Endothelial cell of umbilical vein (primary cell): ENCODE results near the gene GSDMA. TPM values are rescaled to one million over a fixed set of nuclear protein-coding genes. Genes with fewer than 3 reads are reported as not detected.

Experiments used
- BruUV-seq: library from RNA; stranded (reverse); fragments of 400-500 nt; replicated peaks from 2 replicates; lab custom pipeline; 2021; lab: Mats Ljungman, UMichigan
- CTCF ChIA-PET: fragments of 300-600, 350-600 bp; sonication (Branson Sonifier 250); formaldehyde crosslinking; loops from one replicate; lab custom pipeline; 2021; ENCODE audit warnings: antibody characterized with exemption, inconsistent platforms; lab: Charles Lee
- POLR2A ChIA-PET: fragments of 300-600, 350-600 bp; sonication (Branson Sonifier 250); formaldehyde crosslinking; loops from one replicate; lab custom pipeline; 2021; ENCODE audit warnings: antibody characterized with exemption, inconsistent platforms; lab: Charles Lee
- DNase-seq: peaks from one replicate; pipeline ENCODE4 v3.0.0-alpha.2; 2011; ENCODE audit warnings: low read depth, low spot score
- FAIRE-seq: peaks from 2 replicates; lab custom pipeline; 2011; peaks lifted over from hg19 to GRCh38; lab: Jason Lieb, UNC
- H2AFZ ChIP-seq: 2 replicates; pipeline ENCODE4 v1.6.0; 2012; ENCODE audit warnings: low read depth, low read length, control low read depth, inconsistent platforms
- H3K27ac ChIP-seq: 2 replicates; pipeline ENCODE4 v1.5.1; 2011; ENCODE audit warnings: low read depth, mild to moderate bottlenecking, control low read depth, low read length, moderate library complexity; ENCODE audit not compliant: insufficient read depth
- H3K27me3 ChIP-seq, 2 experiments: 2 replicates each; pipeline versions ENCODE4 v1.6.0 to v1.6.1; 2011; ENCODE audit warnings: low read length in 2 of 2, mixed read lengths in 1 of 2; ENCODE audit not compliant: control insufficient read depth in 2 of 2, insufficient read depth in 2 of 2
- H3K36me3 ChIP-seq, 2 experiments: 2 replicates in 1 of 2; 3 replicates in 1 of 2; pipeline ENCODE4 v1.5.1; 2011; ENCODE audit warnings: low read length in 2 of 2, mild to moderate bottlenecking in 1 of 2, moderate library complexity in 1 of 2; ENCODE audit not compliant: control insufficient read depth in 2 of 2, insufficient read depth in 2 of 2; ENCODE audit errors: extremely low read depth in 1 of 2
- H3K4me1 ChIP-seq: 3 replicates; pipeline ENCODE4 v1.5.1; 2011; ENCODE audit warnings: mild to moderate bottlenecking, low read length; ENCODE audit not compliant: control insufficient read depth, insufficient read depth; ENCODE audit errors: extremely low read depth
- H3K4me2 ChIP-seq: 2 replicates; pipeline ENCODE4 v1.6.1; 2011; ENCODE audit warnings: low read length, control low read depth, mixed read lengths; ENCODE audit not compliant: insufficient read depth
- H3K4me3 ChIP-seq, 3 experiments: fragments of 200-600 bp in 1 of 3; sonication (generic), shearing (Covaris generic) in 1 of 3; replicated peaks in 1 of 3; 2 replicates each; pipeline ENCODE4 v1.5.1; 2011 to 2016; ENCODE audit warnings: control low read depth in 3 of 3, low read length in 3 of 3, mild to moderate bottlenecking in 2 of 3, inconsistent platforms in 1 of 3, low read depth in 1 of 3, moderate library complexity in 1 of 3; ENCODE audit not compliant: insufficient read depth in 1 of 3
- H3K79me2 ChIP-seq: 2 replicates; pipeline ENCODE4 v1.6.0; 2012; ENCODE audit warnings: low read length, inconsistent platforms; ENCODE audit not compliant: control insufficient read depth, insufficient read depth
- H3K9ac ChIP-seq: replicated peaks from 2 replicates; pipeline ENCODE3; 2011; ENCODE audit warnings: low read length, control low read depth; ENCODE audit not compliant: insufficient read depth; ENCODE audit errors: extremely low read depth
- H3K9me1 ChIP-seq: replicated peaks from 3 replicates; pipeline ENCODE4 v1.6.0; 2011; ENCODE audit warnings: mild to moderate bottlenecking, low read length; ENCODE audit not compliant: control insufficient read depth, insufficient read depth; ENCODE audit errors: extremely low read depth
- H3K9me3 ChIP-seq: replicated peaks from 2 replicates; pipeline ENCODE4 v1.5.1; 2012; ENCODE audit warnings: low read length, inconsistent platforms; ENCODE audit not compliant: control insufficient read depth, insufficient read depth
- H4K20me1 ChIP-seq: replicated peaks from 2 replicates; pipeline ENCODE3; 2011; ENCODE audit warnings: mild to moderate bottlenecking, low read length; ENCODE audit not compliant: control insufficient read depth, insufficient read depth; ENCODE audit errors: extremely low read depth
- CTCF ChIP-seq, 2 donors: IDR thresholded peaks; 1 replicate in 1 of 2; 2 replicates in 1 of 2; pipeline ENCODE4 v1.5.1; 2011; ENCODE audit warnings: low read length in 2 of 2, mild to moderate bottlenecking in 2 of 2, moderate library complexity in 2 of 2, control low read depth in 1 of 2, inconsistent platforms in 1 of 2, low read depth in 1 of 2; ENCODE audit not compliant: insufficient read depth in 1 of 2; ENCODE audit errors: extremely low read depth in 1 of 2
- EZH2 ChIP-seq: IDR thresholded peaks from 2 replicates; pipeline ENCODE4 v1.6.1; 2012; ENCODE audit warnings: borderline replicate concordance, low read depth, mild to moderate bottlenecking, moderate library complexity, low read length, inconsistent platforms; ENCODE audit not compliant: severe bottlenecking
- FOS ChIP-seq: IDR thresholded peaks from 2 replicates; pipeline ENCODE4 v1.6.1; 2011; ENCODE audit warnings: mild to moderate bottlenecking, low read length, moderate library complexity, borderline replicate concordance; ENCODE audit not compliant: insufficient read depth
- GATA2 ChIP-seq: IDR thresholded peaks from 2 replicates; pipeline ENCODE4 v1.7.0; 2011; ENCODE audit warnings: low read depth, mild to moderate bottlenecking, moderate library complexity, mixed read lengths, low read length; ENCODE audit not compliant: insufficient read length, insufficient read depth
- JUN ChIP-seq: IDR thresholded peaks from 2 replicates; pipeline ENCODE4 v1.6.1; 2011; ENCODE audit warnings: borderline replicate concordance, low read depth; ENCODE audit not compliant: insufficient read length, insufficient read depth
- MAX ChIP-seq: IDR thresholded peaks from 2 replicates; pipeline ENCODE4 v1.6.1; 2011; ENCODE audit not compliant: insufficient read depth, insufficient read length
- MYC ChIP-seq: IDR thresholded peaks from one replicate; pipeline ENCODE4 v1.6.1; 2011; ENCODE audit warnings: mild to moderate bottlenecking, low read depth, low read length
- POLR2A ChIP-seq: IDR thresholded peaks from 2 replicates; pipeline ENCODE4 v1.6.1; 2012; ENCODE audit warnings: low read depth, mild to moderate bottlenecking, control low read depth, low read length
- POLR2AphosphoS5 ChIP-seq: IDR thresholded peaks from 2 replicates; pipeline ENCODE4 v1.6.1; 2012; ENCODE audit warnings: low read depth, mild to moderate bottlenecking, control low read depth, low read length, moderate library complexity; ENCODE audit not compliant: insufficient read depth
- dilution Hi-C: fragments of 300-500 bp; cut with MboI; formaldehyde crosslinking; loops from one replicate; pipeline ENCODE4 v1.15.0; 2019; ENCODE audit warnings: low sequenced_read_pairs; ENCODE audit not compliant: extremely low pct_ligation_motif_present
- intact Hi-C: fragments of 100-400 bp; cut with micrococcal nuclease; formaldehyde crosslinking; loops from one replicate; pipeline ENCODE4 v1.10.0; 2022
- polyA plus RNA-seq, 4 experiments: library from polyadenylated mRNA; depleted of rRNA in 3 of 4; stranded (reverse) in 3 of 4; unstranded in 1 of 4; fragments of >200 nt; gene quantifications; 2 replicates each; pipeline versions ENCODE4 v1.2.1 to v1.2.3, GENCODE V29; 2011 to 2012; ENCODE audit warnings: missing spikeins in 1 of 4
- total RNA-seq: library from RNA; stranded (reverse); gene quantifications from 2 replicates; pipeline ENCODE4 v1.2.3, GENCODE V29; 2021

Gene GSDMA
- total and polyA plus RNA-seq, 2 donors (not counting 3 experiments of a cell fraction or from before 2014, with no cell fraction given), result not detected

GRCh38 chr17:39968761-39969160 lies 6.0 kb downstream of the GSDMA start:
- TF ChIP-seq EZH2 (no peak), CTCF (IDR thresholded peaks at IDR 0.05; ENCODE audit: extremely low read depth in 1 of 2, insufficient read depth in 1 of 2, low read depth in 1 of 2, low read length in 2 of 2) (no peak), MAX (no peak), POLR2AphosphoS5 (no peak), GATA2 (no peak), FOS (no peak), MYC (no peak), JUN (no peak), POLR2A (no peak)
- Histone ChIP-seq H3K4me3 (no peak overlapping the region), H3K4me1 (no peaks in the 10 kb centered on the region), H3K27me3 (peaks cover 11 to 27% of the 10 kb centered on the region in 2 experiments), H3K79me2 (no peaks in the 10 kb centered on the region), H3K9ac (no peak overlapping the region), H2AFZ (no peak overlapping the region), H3K36me3 (no peaks in the 10 kb centered on the region), H3K27ac (no peak overlapping the region), H4K20me1 (no peaks in the 10 kb centered on the region), H3K4me2 (no peak overlapping the region), H3K9me1 (no peaks in the 10 kb centered on the region), H3K9me3 (no peaks in the 10 kb centered on the region)
- BruUV-seq, result no TSS peak
- ChIA-PET CTCF (interaction anchor here (0.6 to 2.8 kb wide), 3 partner anchors 11 to 822 kb away, joined by 3 to 18 read pairs (median 6); no protein-coding TSS in a partner anchor), POLR2A (no interaction called here)
- DNase-seq (no peak), FAIRE-seq (no peak)
- dilution Hi-C loops, result no loop called here
- intact Hi-C loops, result no loop called here
